ENCODE measurements around the gene PICK1. TPM values are rescaled to one million over a fixed set of nuclear protein-coding genes. Genes with fewer than 3 reads are reported as not detected.
"Not testable (repeated sequence)": the region's sequence is repeated elsewhere in the genome, so short reads cannot be mapped to it uniquely, and the experiment has no call there.

The PICK1 gene
- total RNA-seq, 1 donor from 2014 or later = 25.5 TPM

- H3K9me3 Mint-ChIP-seq = no peaks in the 10 kb centered on the region
- no peak overlapping the region for H3K4me3 Mint-ChIP-seq
- TF ChIP-seq CTCF (IDR thresholded peaks at IDR 0.05) = no peak
- peaks cover 4% of the 10 kb centered on the region for H3K27me3 Mint-ChIP-seq
- H3K27ac Mint-ChIP-seq = no peak overlapping the region
- DNase-seq (no peak), ATAC-seq (ENCODE audit: low read depth) (no peak)
- CTCF ChIA-PET = interaction anchor here (1.5 kb wide), 1 partner anchor 17 kb away, joined by 4 read pairs; no protein-coding TSS in a partner anchor
- H3K4me1 Mint-ChIP-seq = no peaks in the 10 kb centered on the region
- intact Hi-C loops (cut with micrococcal nuclease) = no loop called here
- POLR2A ChIA-PET = no interaction called here
- H3K36me3 Mint-ChIP-seq (ENCODE audit: low read depth) = no peaks in the 10 kb centered on the region
Observed at GRCh38 chr22:38035530-38035885, 21.7 kb upstream of the PICK1 start.

DNA sequence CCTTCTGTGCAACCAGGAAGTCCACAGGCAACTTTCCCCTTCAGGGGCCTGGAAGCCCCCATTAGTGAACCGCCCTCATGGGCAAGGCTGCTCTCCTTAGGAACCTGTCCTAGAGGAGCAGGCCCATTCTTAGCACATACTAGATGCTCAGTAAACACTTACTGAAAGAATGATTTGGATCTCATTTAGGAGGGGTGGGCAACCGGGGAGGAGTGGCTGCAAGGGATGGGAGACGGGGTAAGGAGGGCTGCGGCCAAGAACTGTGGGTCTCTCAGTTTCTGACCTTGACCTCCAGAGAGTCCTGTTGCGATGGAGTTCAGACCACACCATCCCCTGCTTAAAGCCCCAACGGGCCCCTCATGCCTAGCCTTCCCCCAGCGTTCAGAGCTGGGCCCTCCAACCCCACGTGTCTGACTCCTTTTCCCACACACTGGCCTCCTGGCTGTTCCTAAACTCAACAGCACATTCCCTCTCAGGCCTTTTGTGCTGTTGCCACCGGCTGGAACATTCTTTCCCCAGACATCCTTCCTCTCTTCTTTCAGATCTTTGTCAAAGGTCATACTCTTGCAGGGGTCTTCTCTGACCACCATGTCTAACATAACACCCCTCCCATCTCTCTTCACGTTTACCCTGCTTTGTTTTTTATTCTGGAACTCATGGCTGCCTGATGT lies 20.7 kb upstream of the PICK1 start:
- DNase-seq = no peak
- POLR2A ChIA-PET = interaction anchor here (0.6 kb wide), 1 partner anchor 540 kb away, joined by 3 read pairs; no protein-coding TSS in a partner anchor
- H3K4me3 Mint-ChIP-seq = no peak overlapping the region
- H3K4me1 Mint-ChIP-seq = no peaks in the 10 kb centered on the region
- CTCF ChIA-PET = no interaction called here
- TF ChIP-seq CTCF (IDR thresholded peaks at IDR 0.05) = no peak
- H3K9me3 Mint-ChIP-seq = no peaks in the 10 kb centered on the region
- peaks cover 6% of the 10 kb centered on the region for H3K27me3 Mint-ChIP-seq
- H3K27ac Mint-ChIP-seq = no peak overlapping the region
- no peaks in the 10 kb centered on the region for H3K36me3 Mint-ChIP-seq (ENCODE audit: low read depth)
- no peak for ATAC-seq (ENCODE audit: low read depth)
- intact Hi-C loops (cut with micrococcal nuclease) = no loop called here

DNA sequence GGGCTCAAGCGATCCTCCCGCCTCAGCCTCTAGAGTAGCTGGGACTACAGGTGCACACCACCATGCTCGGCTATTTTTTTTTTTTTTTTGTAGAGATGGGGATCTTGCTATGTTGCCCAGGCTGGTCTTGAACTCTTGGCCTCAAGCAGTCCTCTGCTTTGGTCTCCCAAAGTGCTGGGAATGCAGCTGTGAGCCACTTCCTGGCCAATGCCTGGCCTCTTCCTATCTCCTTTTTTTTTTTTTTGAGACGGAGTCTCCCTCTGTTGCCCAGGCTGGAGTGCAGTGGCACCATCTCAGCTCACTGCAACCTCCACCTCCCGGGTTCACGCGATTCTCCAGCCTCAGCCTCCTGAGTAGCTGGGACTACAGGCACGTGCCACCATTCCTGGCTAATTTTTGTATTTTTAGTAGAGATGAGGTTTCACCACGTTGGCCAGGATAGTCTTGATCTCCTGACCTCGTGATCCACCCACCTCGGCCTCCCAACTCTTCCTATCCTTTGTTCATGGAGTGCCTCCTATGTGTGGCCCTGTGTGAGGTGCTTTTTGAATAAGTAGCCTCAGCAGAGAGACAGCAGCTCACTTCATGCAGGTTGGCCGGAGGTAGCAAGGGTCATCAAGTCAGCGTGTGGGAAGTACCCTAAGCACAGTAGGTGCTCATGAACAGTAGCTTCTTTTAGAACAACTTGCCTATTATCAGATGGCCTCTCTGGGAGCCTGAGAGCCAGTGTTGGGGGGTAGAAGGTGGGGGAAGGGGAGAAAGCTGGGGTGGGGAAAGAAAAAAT lies 19.6 kb upstream of the PICK1 start:
- ChIA-PET CTCF (interaction anchor here (1.5 kb wide), 1 partner anchor 15 kb away, joined by 6 read pairs; no protein-coding TSS in a partner anchor), POLR2A (interaction anchor here (0.6 kb wide), 1 partner anchor 539 kb away, joined by 3 read pairs; no protein-coding TSS in a partner anchor)
- not testable (repeated sequence) for H3K4me1 Mint-ChIP-seq

DNA sequence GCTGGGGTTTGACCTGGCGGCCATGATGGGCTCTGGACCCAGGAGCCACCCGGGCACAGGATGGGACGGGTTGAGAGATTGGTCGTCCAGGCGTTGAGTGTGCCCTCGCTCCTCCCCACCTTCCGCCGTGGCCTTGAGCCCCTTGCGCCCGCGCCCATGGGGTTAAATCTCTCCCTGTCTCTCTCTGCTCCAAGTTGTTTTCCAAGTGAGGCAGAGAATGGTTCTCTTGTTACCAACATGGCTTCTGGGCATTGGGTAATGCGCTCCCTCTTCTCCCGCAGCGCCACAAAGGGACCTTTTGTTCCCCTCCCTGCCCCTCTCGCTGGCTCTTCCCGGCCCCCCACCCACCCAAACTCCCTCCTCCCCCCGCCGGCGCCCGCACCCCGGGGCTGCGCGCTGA lies 18.8 kb upstream of the PICK1 start:
- CTCF ChIA-PET = interaction anchor here (1.5 kb wide), 1 partner anchor 14 kb away, joined by 6 read pairs; no protein-coding TSS in a partner anchor
- no peak for TF ChIP-seq CTCF (IDR thresholded peaks at IDR 0.05)
- POLR2A ChIA-PET = no interaction called here
- Mint-ChIP-seq H3K4me3 (no peak overlapping the region), H3K4me1 (peaks cover 3% of the 10 kb centered on the region), H3K36me3 (ENCODE audit: low read depth) (no peaks in the 10 kb centered on the region), H3K9me3 (no peaks in the 10 kb centered on the region), H3K27ac (no peak overlapping the region), H3K27me3 (peaks cover 6% of the 10 kb centered on the region)
- intact Hi-C loops (cut with micrococcal nuclease) = no loop called here
- DNase-seq (no peak), ATAC-seq (ENCODE audit: low read depth) (no peak)

More for the DNA sequence above, 19.6 kb upstream of the PICK1 start:
- ATAC-seq (ENCODE audit: low read depth); H3K27me3 Mint-ChIP-seq; DNase-seq; H3K9me3 Mint-ChIP-seq; H3K27ac Mint-ChIP-seq; intact Hi-C loops (cut with micrococcal nuclease); H3K4me3 Mint-ChIP-seq; H3K36me3 Mint-ChIP-seq (ENCODE audit: low read depth): not testable (repeated sequence)

DNA sequence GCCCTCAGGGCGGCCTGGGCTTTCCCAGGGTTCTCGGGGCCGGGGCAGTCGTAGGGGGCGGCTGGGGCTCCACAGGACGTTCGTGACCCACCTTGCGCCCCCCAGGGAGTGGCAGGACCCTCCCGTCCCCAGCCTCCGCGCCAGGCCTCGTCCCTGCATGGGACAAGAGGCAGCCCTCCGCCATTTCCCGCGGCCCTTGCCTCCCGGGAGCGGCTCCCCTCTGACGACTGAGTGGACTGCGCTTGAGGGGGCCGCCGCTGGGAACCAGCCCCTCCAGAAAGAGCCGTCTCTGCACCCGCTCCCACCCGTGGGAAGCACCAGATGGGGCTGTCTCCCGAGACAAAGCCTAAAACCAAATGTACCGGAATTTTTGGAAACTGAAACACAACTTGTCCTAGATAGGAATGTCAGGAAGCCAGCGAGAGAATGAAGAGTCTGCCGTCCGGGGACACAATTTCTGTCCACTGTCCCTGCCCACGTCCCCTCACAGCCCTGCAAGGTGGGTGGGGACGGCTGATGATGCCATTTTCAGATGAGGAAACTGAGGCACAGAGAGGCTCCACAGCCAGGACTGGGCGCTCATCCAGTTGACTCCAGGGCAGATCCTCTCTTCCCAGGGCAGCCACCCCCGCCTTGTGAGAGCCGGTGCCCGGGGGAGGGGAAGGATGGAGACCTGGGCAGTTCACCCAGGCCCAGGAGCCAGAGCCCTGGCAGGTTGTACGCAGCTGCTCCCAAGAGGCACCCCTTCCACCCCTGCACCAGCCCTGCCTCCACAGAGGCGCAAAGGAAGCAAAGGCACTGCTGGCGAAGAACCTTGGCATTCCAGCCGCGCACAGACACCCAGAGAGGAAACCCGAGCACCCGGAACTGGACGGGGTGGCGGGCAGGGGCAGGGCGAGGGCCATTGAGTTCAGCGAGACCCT lies 18.1 kb upstream of the PICK1 start:
- CTCF ChIA-PET = no interaction called here

More for the DNA sequence above, 18.1 kb upstream of the PICK1 start:
- H3K4me1 Mint-ChIP-seq = peaks cover 3% of the 10 kb centered on the region
- ATAC-seq (ENCODE audit: low read depth) = no peak
- no peaks in the 10 kb centered on the region for H3K36me3 Mint-ChIP-seq (ENCODE audit: low read depth)
- no peak overlapping the region for H3K4me3 Mint-ChIP-seq
- intact Hi-C loops (cut with micrococcal nuclease) = no loop called here
- TF ChIP-seq CTCF (IDR thresholded peaks at IDR 0.05) = no peak
- POLR2A ChIA-PET = no interaction called here
- DNase-seq = no peak
- H3K9me3 Mint-ChIP-seq = no peaks in the 10 kb centered on the region
- H3K27ac Mint-ChIP-seq = no peak overlapping the region
- H3K27me3 Mint-ChIP-seq = peaks cover 6% of the 10 kb centered on the region

Measured in activated B cell treated with CpG ODN at 0.5 μM for 24 hours (primary cell).